Astrocyte of the cerebellum (primary cell): ENCODE measurements around the gene PRIM1.
"Not testable (repeated sequence)": the region's sequence is repeated elsewhere in the genome, so short reads cannot be mapped to it uniquely, and the experiment has no call there.

Experiments used
- DNase-seq: peaks from one replicate; pipeline ENCODE4 v3.0.0-alpha.2; 2011; ENCODE audit warnings: low read depth
- H3K4me3 ChIP-seq: 2 replicates; pipeline ENCODE4 v1.5.1; 2011; ENCODE audit warnings: mild to moderate bottlenecking, low read depth, low read length, moderate library complexity
- CTCF ChIP-seq: IDR thresholded peaks from 2 replicates; pipeline ENCODE4 v1.5.1; 2012; ENCODE audit warnings: low read length, low read depth, moderate library complexity, mild to moderate bottlenecking; ENCODE audit errors: missing control alignments
- in situ Hi-C: cut with HindIII; loops from 2 replicates; pipeline ENCODE4 v1.10.0; 2017; ENCODE audit warnings: low sequenced_read_pairs

PRIM1 gene

GRCh38 chr12:56751712-56752598, at the start of gene PRIM1:
Gene PRIM1 (minus strand): TSS chr12:56752323. CDS start chr12:56752298, 25 bp downstream.
- peak; percentile 22 for DNase-seq
- no peak for TF ChIP-seq CTCF
- H3K4me3 ChIP-seq, result peak within 1 kb of the TSS; percentile 64
- in situ Hi-C loops, result no loop called here

DNA sequence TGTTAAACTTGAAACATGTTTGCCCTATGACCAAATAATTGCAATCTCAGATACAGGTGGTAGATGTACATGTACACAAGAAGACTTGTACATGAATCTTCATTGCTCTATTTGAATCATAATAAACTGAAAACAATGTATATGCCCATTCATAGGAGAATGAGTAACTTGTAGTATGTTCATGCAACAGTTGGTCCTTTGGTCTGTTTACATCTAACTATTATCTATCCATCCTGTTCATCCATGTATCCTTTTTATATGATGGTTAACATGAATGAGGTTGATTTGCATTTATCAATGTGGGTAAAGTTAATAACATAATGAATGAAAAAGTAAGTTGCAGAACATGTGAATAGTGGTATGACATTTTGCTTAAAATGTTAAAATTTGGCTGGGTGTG, 48.1 kb upstream of the PRIM1 start:
- in situ Hi-C loops, result no loop called here
- no peak for DNase-seq
- H3K4me3 ChIP-seq, result no peak overlapping the region
- no peak for TF ChIP-seq CTCF

GRCh38 chr12:56799345-56799744, 47.2 kb upstream of the PRIM1 start:
- in situ Hi-C loops, H3K4me3 ChIP-seq, DNase-seq: not testable (repeated sequence)

DNA sequence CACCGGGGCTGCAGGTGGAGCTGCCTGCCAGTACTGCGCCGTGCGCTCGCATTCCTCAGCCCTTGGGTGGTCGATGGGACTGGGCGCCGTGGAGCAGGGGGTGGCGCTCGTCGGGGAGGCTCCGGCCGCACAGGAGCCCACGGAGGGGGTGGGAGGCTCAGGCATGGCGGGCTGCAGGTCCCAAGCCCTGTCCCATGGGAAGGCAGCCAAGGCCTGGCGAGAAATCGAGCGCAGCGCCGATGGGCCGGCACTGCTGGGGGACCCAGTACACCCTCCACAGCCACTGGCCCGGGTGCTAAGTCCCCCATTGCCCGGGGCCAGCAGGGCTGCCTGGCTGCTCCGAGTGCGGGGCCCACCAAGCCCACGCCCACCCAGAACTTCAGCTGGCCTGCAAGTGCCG, 43.7 kb upstream of the PRIM1 start:
- H3K4me3 ChIP-seq, in situ Hi-C loops, DNase-seq: not testable (repeated sequence)

DNA sequence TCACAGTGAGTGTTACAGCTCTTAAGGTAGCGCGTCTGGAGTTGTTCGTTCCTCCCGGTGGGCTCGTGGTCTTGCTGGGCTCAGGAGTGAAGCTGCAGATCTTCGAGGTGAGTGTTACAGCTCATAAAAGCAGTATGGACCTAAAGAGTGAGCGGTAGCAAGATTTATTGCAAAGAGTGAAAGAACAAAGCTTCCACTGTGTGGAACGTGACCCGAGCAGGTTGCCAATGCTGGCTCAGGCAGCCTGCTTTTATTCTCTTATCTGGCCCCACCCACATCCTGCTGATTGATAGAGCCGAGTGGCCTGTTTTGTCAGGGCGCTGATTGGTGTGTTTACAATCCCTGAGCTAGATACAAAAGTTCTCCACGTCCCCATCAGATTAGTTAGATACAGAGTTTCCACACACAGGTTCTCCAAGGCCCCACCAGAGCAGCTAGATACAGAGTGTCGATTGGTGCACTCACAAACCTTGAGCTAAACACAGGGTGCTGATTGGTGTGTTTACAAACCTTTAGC, 43.0 kb upstream of the PRIM1 start:
- DNase-seq, H3K4me3 ChIP-seq, in situ Hi-C loops: not testable (repeated sequence)

DNA sequence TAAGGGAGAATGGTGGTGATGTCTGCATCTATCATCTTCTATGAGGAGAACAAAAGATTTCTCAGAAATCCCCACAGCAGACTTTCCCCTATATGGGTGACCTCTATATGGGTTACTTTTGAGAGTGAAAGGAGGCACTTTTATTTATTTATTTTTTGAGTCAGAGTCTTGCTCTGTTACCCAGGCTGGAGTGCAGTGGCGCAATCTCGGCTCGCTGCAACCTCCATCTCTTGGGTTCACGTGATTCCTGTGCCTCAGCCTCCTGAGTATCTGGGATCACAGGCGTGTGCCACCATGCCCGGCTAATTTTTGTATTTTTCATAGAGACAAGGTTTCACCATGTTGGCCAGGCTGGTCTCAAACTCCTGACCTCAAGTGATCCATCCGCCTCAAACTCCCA, 41.0 kb upstream of the PRIM1 start:
- H3K4me3 ChIP-seq, DNase-seq, in situ Hi-C loops: not testable (repeated sequence)

GRCh38 chr12:56792678-56793077, 40.6 kb upstream of the PRIM1 start:
- DNase-seq, result no peak
- in situ Hi-C loops, result no loop called here
- no peak overlapping the region for H3K4me3 ChIP-seq
- no peak for TF ChIP-seq CTCF

GRCh38 chr12:56789429-56789828, 37.3 kb upstream of the PRIM1 start:
- DNase-seq, H3K4me3 ChIP-seq, in situ Hi-C loops: not testable (repeated sequence)

DNA sequence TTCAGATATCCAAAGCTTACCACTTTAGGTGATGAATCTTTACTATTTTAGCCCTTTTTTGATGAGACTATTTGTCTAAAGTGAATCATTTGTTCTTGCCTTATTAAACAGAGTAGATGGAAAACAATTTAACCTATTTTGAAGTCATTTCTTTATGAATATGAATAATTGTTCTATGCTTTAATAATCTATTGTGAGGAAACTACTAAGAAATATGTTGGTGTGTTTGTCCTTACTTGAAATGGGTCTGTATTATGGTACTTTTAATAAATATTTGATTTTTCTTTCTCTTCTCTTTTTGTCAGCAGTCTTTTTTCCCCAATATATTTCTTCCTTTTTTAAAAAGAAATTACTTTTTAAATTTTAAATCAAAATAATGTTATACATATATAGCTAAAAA, 35.4 kb upstream of the PRIM1 start:
- DNase-seq, result no peak
- in situ Hi-C loops, result no loop called here
- H3K4me3 ChIP-seq, result no peak overlapping the region
- no peak for TF ChIP-seq CTCF
